ENCODE results near the gene SHISAL2A.

The SHISAL2A gene

DNA sequence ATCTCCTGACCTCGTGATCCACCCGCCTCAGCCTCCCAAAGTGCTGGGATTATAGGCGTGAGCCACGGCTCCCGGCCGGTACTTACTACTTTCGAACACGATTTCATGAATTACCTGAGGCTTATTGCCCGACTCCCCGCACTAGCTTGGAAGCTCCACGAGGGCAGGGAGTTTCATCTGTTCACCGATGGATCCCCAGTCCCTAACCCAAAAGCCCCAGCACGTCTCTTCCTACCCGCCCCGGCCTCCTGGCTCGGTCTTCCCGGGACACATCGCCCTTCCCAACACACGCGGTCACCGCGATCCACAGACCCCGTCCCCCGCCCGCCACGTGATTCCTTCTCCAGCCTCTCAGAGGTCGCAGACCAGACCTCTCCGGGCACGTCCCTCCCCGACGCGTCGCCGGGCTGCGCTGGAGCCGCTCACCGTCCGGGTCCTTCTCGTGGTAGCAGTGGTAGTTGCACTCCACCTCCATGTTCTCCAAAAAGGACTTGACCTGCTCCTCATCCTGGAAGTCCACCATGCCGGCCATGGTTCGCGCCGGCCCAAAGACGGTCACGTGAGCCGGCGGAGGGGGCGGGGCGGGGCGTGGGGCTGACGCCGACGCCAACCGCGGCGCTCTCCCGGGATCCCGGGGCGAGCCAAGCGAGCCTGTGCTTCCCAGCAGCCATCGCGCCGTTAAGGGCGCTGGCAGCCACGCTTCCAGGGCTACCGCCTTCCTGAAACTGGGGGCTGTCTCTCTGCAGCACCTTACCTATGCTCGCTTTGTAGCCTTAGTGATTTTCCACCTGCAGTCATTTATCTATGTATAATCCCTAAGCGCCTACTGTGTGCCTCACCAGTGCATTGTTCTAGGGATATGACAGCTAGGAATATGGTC, 65.1 kb downstream of the SHISAL2A start, which contains the start of gene COA7:
COA7 (minus strand) TSS at position 553 of the 880 bp plus-strand sequence; CDS start at position 532, 21 bp downstream.
- peak; percentile 82 for DNase-seq
- Mint-ChIP-seq H3K36me3 (ENCODE audit: low read depth) (peaks cover 35% of the 10 kb centered on the region), H3K27ac (peak within 1 kb of the TSS; percentile 96), H3K27me3 (no peaks in the 10 kb centered on the region), H3K9me3 (no peaks in the 10 kb centered on the region), H3K4me1 (ENCODE audit: low read depth) (peaks cover 35% of the 10 kb centered on the region), H3K4me3 (peak within 1 kb of the TSS; percentile 94)

- Mint-ChIP-seq H3K27ac (peak overlapping the region; percentile 98), H3K27me3 (no peaks in the 10 kb centered on the region), H3K36me3 (ENCODE audit: low read depth) (peaks cover 2% of the 10 kb centered on the region), H3K4me1 (ENCODE audit: low read depth) (peaks cover 23% of the 10 kb centered on the region), H3K4me3 (peak overlapping the region; percentile 86), H3K9me3 (no peaks in the 10 kb centered on the region)
- peak; percentile 87 for DNase-seq
Measured at GRCh38 chr1:52702886-52703787, 70.2 kb downstream of the SHISAL2A start.

DNA sequence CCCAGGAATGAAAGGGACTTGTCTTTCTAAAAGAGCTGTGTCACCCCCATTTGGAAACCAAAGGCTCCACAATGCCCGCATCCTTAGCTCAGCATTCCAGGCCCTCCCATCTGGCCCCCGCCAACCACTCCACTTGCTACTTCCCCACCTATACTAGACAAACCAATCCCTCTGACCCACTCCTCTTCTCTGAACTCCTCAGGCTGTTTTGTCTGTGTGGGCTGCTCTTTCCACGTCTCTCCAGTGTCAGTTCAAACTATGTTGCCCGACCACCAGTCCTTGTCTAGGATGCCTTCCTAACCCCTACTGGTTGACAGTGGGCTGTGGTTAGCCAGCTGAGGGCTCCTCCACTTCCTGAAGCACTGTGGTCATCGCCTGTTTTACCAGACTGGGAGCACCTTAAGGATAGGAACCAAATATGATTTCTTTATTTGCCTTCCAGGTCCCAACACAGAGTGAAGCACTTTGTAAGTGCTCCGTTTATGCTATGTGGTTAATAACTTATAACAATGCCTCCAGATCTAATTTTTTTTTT, 73.2 kb downstream of the SHISAL2A start:
- DNase-seq, result no peak
- Mint-ChIP-seq H3K36me3 (ENCODE audit: low read depth) (peaks cover 2% of the 10 kb centered on the region), H3K4me1 (ENCODE audit: low read depth) (peaks cover 16% of the 10 kb centered on the region), H3K27me3 (no peaks in the 10 kb centered on the region), H3K27ac (no peak overlapping the region), H3K4me3 (no peak overlapping the region), H3K9me3 (no peaks in the 10 kb centered on the region)

Measured in activated T-cell treated with anti-CD3 and anti-CD28 coated beads, Interleukin-2, amount 50 U/mL, for 24 hours (primary cell).